A549 (cell line): Measurements from ENCODE around the gene ADARB2.

Source experiments
- CTCF ChIP-seq: fragments of >200 bp; sonication (Bioruptor Twin); formaldehyde crosslinking; IDR thresholded peaks from 3 replicates; pipeline ENCODE4 v1.5.1; 2016
- EP300 ChIP-seq, 2 experiments: fragments of >200 bp; sonication (Bioruptor Twin); formaldehyde crosslinking; IDR thresholded peaks; 2 replicates in 1 of 2; 3 replicates in 1 of 2; pipeline ENCODE4 v1.6.1; 2016 to 2017

GRCh38 chr10:1595726-1596125, 141.6 kb downstream of the ADARB2 start:
- TF ChIP-seq CTCF: no peak
- TF ChIP-seq EP300 (IDR thresholded peaks at IDR 0.05): no peak
